SK-MEL-5 (cell line): Measurements from ENCODE around the gene E2F7. TPM values are rescaled to one million over a fixed set of nuclear protein-coding genes. Genes with fewer than 3 reads are reported as not detected.

Experiments used
- DNase-seq: peaks from one replicate; pipeline ENCODE4 v3.0.0-alpha.2; 2016; ENCODE audit warnings: low read depth, low spot score
- in situ Hi-C: cut with HindIII; loops from 2 replicates; pipeline ENCODE4 v1.10.0; 2016; ENCODE audit warnings: low sequenced_read_pairs, high pct_unique_total_duplicates, low pct_unique_long_range_greater_than_20kb
- total RNA-seq: library from RNA; depleted of rRNA; stranded (reverse); fragments of >200 nt; shearing (Covaris generic); gene quantifications from 2 replicates; pipeline ENCODE4 v1.2.3, GENCODE V29; 2014

The E2F7 gene
- total RNA-seq, 1 experiment from 2014 or later, result 5.0 TPM

- in situ Hi-C loops, result no loop called here
- no peak for DNase-seq
These were observed 7.6 kb upstream of the E2F7 start for GRCh38 chr12:77072833-77073495.

- in situ Hi-C loops, result no loop called here
- no peak for DNase-seq
These were observed 5.6 kb upstream of the E2F7 start for GRCh38 chr12:77070800-77071449.

GRCh38 chr12:77070382-77070781, 5.0 kb upstream of the E2F7 start:
- in situ Hi-C loops, result no loop called here
- no peak for DNase-seq

- in situ Hi-C loops, result no loop called here
- no peak for DNase-seq
These were observed 441 bp downstream of the E2F7 start for GRCh38 chr12:77064896-77065360.

- peak; percentile 62 for DNase-seq
- in situ Hi-C loops, result no loop called here
These were observed 2.4 kb downstream of the E2F7 start for GRCh38 chr12:77062846-77063461.

GRCh38 chr12:77062396-77062795, 3.0 kb downstream of the E2F7 start:
- in situ Hi-C loops, result no loop called here

GRCh38 chr12:77060883-77061240, 4.5 kb downstream of the E2F7 start:
- in situ Hi-C loops, result no loop called here
- DNase-seq, result no peak

More at GRCh38 chr12:77062396-77062795, 3.0 kb downstream of the E2F7 start:
- no peak for DNase-seq

GRCh38 chr12:77060136-77060882, 5.1 kb downstream of the E2F7 start:
- in situ Hi-C loops, result no loop called here
- DNase-seq, result no peak

GRCh38 chr12:77058740-77059139, 6.6 kb downstream of the E2F7 start:
- DNase-seq, result no peak
- in situ Hi-C loops, result no loop called here

GRCh38 chr12:77054851-77055250, 10.5 kb downstream of the E2F7 start:
- no peak for DNase-seq
- in situ Hi-C loops, result no loop called here

GRCh38 chr12:77053259-77053658, 12.1 kb downstream of the E2F7 start:
- in situ Hi-C loops, result no loop called here

GRCh38 chr12:77049767-77050353, 15.5 kb downstream of the E2F7 start:
- in situ Hi-C loops, result no loop called here
- peak; percentile 81 for DNase-seq

More at GRCh38 chr12:77053259-77053658, 12.1 kb downstream of the E2F7 start:
- peak; percentile 18 for DNase-seq

GRCh38 chr12:77047341-77048109, 17.8 kb downstream of the E2F7 start:
- DNase-seq, result peak; percentile 30
- in situ Hi-C loops, result no loop called here

GRCh38 chr12:77046468-77046867, 18.9 kb downstream of the E2F7 start:
- no peak for DNase-seq
- in situ Hi-C loops, result no loop called here

GRCh38 chr12:77045183-77045582, 20.2 kb downstream of the E2F7 start:
- in situ Hi-C loops, result no loop called here
- DNase-seq, result no peak

- in situ Hi-C loops, result no loop called here
- no peak for DNase-seq
These were observed 20.6 kb downstream of the E2F7 start for GRCh38 chr12:77044721-77045120.

- in situ Hi-C loops, result no loop called here
- DNase-seq, result no peak
These were observed 22.5 kb downstream of the E2F7 start for GRCh38 chr12:77042833-77043232.
